ENCODE data around the gene PDE10A. TPM values are rescaled to one million over a fixed set of nuclear protein-coding genes. Genes with fewer than 3 reads are reported as not detected.
"Not testable (repeated sequence)": the region's sequence is repeated elsewhere in the genome, so short reads cannot be mapped to it uniquely, and the experiment has no call there.

Gene PDE10A
- total RNA-seq, 2 experiments from 2014 or later: not detected

DNA sequence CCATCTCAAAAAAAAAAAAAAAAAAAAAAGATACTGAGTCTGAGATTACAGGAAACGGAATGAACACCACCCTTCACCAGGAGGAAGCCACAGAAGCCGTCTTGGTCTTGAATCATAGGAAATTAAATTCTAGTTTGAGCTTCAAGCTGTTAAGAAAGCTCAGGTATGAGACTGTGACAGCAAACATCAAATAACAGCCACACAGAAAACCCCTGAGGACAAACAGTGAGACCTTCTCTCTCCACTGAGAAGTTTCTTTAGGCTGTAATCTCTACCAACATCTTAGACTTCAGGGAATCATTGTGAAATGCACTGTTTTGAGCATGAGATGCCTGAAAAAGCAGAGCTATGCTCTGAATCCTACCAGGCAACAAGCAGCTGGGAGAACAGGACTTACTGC, 30.8 kb downstream of the PDE10A start:
- peaks cover 35% of the 10 kb centered on the region for H3K27me3 Mint-ChIP-seq
- H3K4me1 Mint-ChIP-seq: no peaks in the 10 kb centered on the region
- no peak for DNase-seq
- no peak overlapping the region for H3K27ac Mint-ChIP-seq
- H3K36me3 Mint-ChIP-seq: no peaks in the 10 kb centered on the region
- H3K4me3 Mint-ChIP-seq: no peak overlapping the region
- H3K9me3 Mint-ChIP-seq: no peaks in the 10 kb centered on the region

- H3K4me3 Mint-ChIP-seq: no peak overlapping the region
- no peaks in the 10 kb centered on the region for H3K9me3 Mint-ChIP-seq
- no peaks in the 10 kb centered on the region for H3K4me1 Mint-ChIP-seq
- H3K27ac Mint-ChIP-seq: no peak overlapping the region
- no peaks in the 10 kb centered on the region for H3K36me3 Mint-ChIP-seq
- DNase-seq: no peak
- peaks cover 43% of the 10 kb centered on the region for H3K27me3 Mint-ChIP-seq
Observed at GRCh38 chr6:165630544-165630953, 32.5 kb downstream of the PDE10A start.

- H3K4me3 Mint-ChIP-seq: no peak overlapping the region
- no peaks in the 10 kb centered on the region for H3K36me3 Mint-ChIP-seq
- H3K9me3 Mint-ChIP-seq: peaks cover 1% of the 10 kb centered on the region
- no peaks in the 10 kb centered on the region for H3K4me1 Mint-ChIP-seq
- peaks cover 31% of the 10 kb centered on the region for H3K27me3 Mint-ChIP-seq
- H3K27ac Mint-ChIP-seq: no peak overlapping the region
- no peak for DNase-seq
Observed at GRCh38 chr6:165628955-165629354, 34.1 kb downstream of the PDE10A start.

DNA sequence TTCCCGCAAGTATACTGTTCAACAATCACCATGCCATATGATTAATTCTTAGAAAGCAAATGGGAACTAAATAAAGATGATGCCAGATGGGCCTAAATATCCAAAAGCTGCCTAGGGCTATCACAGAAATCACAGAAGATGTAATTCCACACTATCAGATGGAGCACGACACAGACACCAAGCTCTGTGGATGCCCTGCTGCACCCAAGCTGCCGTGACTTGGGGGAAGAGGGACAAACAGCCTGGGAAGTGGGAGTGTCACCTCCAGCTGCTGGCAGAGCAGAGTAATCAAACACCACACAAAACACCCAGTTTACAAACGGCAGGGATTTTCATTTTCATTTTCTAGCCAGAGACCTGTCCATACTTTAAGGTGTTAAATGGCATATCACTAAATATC, 35.7 kb downstream of the PDE10A start:
- H3K27me3 Mint-ChIP-seq: peaks cover 18% of the 10 kb centered on the region
- H3K36me3 Mint-ChIP-seq: no peaks in the 10 kb centered on the region
- H3K9me3 Mint-ChIP-seq: peaks cover 1% of the 10 kb centered on the region
- no peak overlapping the region for H3K27ac Mint-ChIP-seq
- no peak for DNase-seq
- no peak overlapping the region for H3K4me3 Mint-ChIP-seq
- H3K4me1 Mint-ChIP-seq: no peaks in the 10 kb centered on the region

GRCh38 chr6:165626711-165627110, 36.3 kb downstream of the PDE10A start:
- no peak for DNase-seq
- Mint-ChIP-seq H3K27ac (no peak overlapping the region), H3K4me1 (no peaks in the 10 kb centered on the region), H3K4me3 (no peak overlapping the region), H3K27me3 (peaks cover 18% of the 10 kb centered on the region), H3K36me3 (no peaks in the 10 kb centered on the region), H3K9me3 (peaks cover 1% of the 10 kb centered on the region)

GRCh38 chr6:165624871-165625639, 38.0 kb downstream of the PDE10A start:
- Mint-ChIP-seq H3K4me3 (no peak overlapping the region), H3K36me3 (no peaks in the 10 kb centered on the region), H3K4me1 (no peaks in the 10 kb centered on the region), H3K27me3 (peaks cover 15% of the 10 kb centered on the region), H3K9me3 (peaks cover 1% of the 10 kb centered on the region), H3K27ac (no peak overlapping the region)
- no peak for DNase-seq

- H3K27ac Mint-ChIP-seq: no peak overlapping the region
- H3K36me3 Mint-ChIP-seq: no peaks in the 10 kb centered on the region
- H3K27me3 Mint-ChIP-seq: peaks cover 9% of the 10 kb centered on the region
- no peaks in the 10 kb centered on the region for H3K4me1 Mint-ChIP-seq
- peaks cover 1% of the 10 kb centered on the region for H3K9me3 Mint-ChIP-seq
- DNase-seq: no peak
- no peak overlapping the region for H3K4me3 Mint-ChIP-seq
Observed at GRCh38 chr6:165621940-165622339, 41.1 kb downstream of the PDE10A start.

GRCh38 chr6:165618891-165619290, 44.1 kb downstream of the PDE10A start:
- DNase-seq, H3K4me3 Mint-ChIP-seq, H3K9me3 Mint-ChIP-seq, H3K36me3 Mint-ChIP-seq, H3K27me3 Mint-ChIP-seq, H3K27ac Mint-ChIP-seq, H3K4me1 Mint-ChIP-seq: not testable (repeated sequence)

DNA sequence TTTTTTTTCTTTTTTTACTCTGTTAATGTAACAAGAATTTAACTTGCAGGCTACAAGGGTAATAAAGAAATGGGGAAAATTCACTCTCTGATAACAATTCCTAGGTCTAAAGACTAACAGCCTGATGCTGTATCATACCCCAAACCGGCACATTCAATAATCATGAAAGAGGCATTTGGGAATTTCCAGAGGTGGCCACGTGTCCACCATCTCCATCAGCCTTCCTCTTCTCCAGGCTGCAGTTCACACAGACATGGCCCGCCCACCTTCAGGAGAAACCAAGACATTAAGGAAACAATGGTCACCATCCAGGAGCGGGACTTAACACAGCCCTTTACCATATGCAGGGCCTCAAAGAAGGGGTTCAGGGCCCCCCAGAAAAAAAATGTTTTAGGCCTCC, 44.8 kb downstream of the PDE10A start:
- Mint-ChIP-seq H3K4me3 (no peak overlapping the region), H3K4me1 (no peaks in the 10 kb centered on the region), H3K9me3 (no peaks in the 10 kb centered on the region), H3K27me3 (no peaks in the 10 kb centered on the region), H3K27ac (no peak overlapping the region), H3K36me3 (no peaks in the 10 kb centered on the region)
- DNase-seq: no peak

- Mint-ChIP-seq H3K36me3 (no peaks in the 10 kb centered on the region), H3K9me3 (no peaks in the 10 kb centered on the region), H3K4me3 (no peak overlapping the region), H3K27me3 (no peaks in the 10 kb centered on the region), H3K4me1 (no peaks in the 10 kb centered on the region), H3K27ac (no peak overlapping the region)
- no peak for DNase-seq
Observed at GRCh38 chr6:165617528-165617927, 45.5 kb downstream of the PDE10A start.

DNA sequence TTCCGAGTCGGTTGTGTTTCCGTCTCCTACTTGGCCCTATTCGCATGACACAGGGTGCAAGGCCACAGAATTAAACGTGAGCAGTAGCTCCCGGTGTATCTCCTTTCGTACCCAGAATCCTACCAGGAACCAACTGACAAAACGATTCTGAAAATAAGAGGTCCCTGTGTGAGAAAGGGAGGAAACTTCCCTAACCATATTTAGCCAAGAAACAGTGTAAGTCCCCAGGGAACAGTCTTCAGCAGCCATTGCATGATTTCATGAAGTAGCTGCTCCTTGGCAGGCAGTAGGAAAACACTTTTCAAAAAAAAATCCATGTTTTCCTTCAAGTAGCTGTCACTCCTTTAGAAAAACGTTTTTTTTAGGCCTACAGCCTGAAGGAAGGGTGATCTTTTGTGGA, 46.9 kb downstream of the PDE10A start:
- H3K9me3 Mint-ChIP-seq: no peaks in the 10 kb centered on the region
- no peaks in the 10 kb centered on the region for H3K27me3 Mint-ChIP-seq
- no peaks in the 10 kb centered on the region for H3K4me1 Mint-ChIP-seq
- no peaks in the 10 kb centered on the region for H3K36me3 Mint-ChIP-seq
- no peak for DNase-seq
- H3K4me3 Mint-ChIP-seq: no peak overlapping the region
- no peak overlapping the region for H3K27ac Mint-ChIP-seq

- no peak overlapping the region for H3K27ac Mint-ChIP-seq
- DNase-seq: no peak
- H3K9me3 Mint-ChIP-seq: peaks cover 1% of the 10 kb centered on the region
- no peak overlapping the region for H3K4me3 Mint-ChIP-seq
- H3K27me3 Mint-ChIP-seq: no peaks in the 10 kb centered on the region
- H3K36me3 Mint-ChIP-seq: no peaks in the 10 kb centered on the region
- H3K4me1 Mint-ChIP-seq: no peaks in the 10 kb centered on the region
Observed at GRCh38 chr6:165615636-165616035, 47.4 kb downstream of the PDE10A start.

GRCh38 chr6:165611294-165611693, 51.7 kb downstream of the PDE10A start:
- Mint-ChIP-seq H3K4me1 (no peaks in the 10 kb centered on the region), H3K9me3 (peaks cover 1% of the 10 kb centered on the region), H3K27ac (no peak overlapping the region), H3K4me3 (no peak overlapping the region), H3K27me3 (no peaks in the 10 kb centered on the region), H3K36me3 (no peaks in the 10 kb centered on the region)
- DNase-seq: no peak

DNA sequence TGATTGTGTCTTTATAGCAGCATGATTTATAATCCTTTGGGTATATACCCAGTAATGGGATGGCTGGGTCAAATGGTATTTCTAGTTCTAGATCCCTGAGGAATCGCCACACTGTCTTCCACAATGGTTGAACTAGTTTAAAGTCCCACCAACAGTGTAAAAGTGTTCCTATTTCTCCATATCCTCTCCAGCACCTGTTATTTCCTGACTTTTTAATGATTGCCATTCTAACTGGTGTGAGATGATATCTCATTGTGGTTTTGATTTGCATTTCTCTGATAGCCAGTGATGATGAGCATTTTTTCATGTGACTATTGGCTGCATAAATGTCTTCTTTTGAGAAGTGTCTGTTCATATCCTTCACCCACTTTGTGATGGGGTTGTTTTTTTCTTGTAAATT, 54.5 kb downstream of the PDE10A start:
- H3K4me1 Mint-ChIP-seq, H3K36me3 Mint-ChIP-seq, H3K27ac Mint-ChIP-seq, H3K9me3 Mint-ChIP-seq, H3K27me3 Mint-ChIP-seq, H3K4me3 Mint-ChIP-seq, DNase-seq: not testable (repeated sequence)

DNA sequence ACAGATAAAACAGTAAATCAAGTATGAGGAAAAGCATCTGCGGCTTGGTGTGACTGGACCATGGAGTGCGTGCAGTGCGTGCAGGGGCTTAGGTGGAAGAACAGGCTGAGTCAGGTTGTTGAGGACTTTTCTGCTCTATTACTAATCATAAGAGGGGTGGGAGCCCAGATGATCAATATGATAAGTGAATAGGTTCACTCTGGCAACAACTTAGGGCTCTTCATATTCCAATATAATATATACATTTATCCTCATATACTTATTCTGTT, 56.4 kb downstream of the PDE10A start:
- peaks cover 2% of the 10 kb centered on the region for H3K9me3 Mint-ChIP-seq
- DNase-seq: no peak
- no peak overlapping the region for H3K27ac Mint-ChIP-seq
- no peak overlapping the region for H3K4me3 Mint-ChIP-seq
- H3K4me1 Mint-ChIP-seq: no peaks in the 10 kb centered on the region
- no peaks in the 10 kb centered on the region for H3K36me3 Mint-ChIP-seq
- H3K27me3 Mint-ChIP-seq: no peaks in the 10 kb centered on the region

DNA sequence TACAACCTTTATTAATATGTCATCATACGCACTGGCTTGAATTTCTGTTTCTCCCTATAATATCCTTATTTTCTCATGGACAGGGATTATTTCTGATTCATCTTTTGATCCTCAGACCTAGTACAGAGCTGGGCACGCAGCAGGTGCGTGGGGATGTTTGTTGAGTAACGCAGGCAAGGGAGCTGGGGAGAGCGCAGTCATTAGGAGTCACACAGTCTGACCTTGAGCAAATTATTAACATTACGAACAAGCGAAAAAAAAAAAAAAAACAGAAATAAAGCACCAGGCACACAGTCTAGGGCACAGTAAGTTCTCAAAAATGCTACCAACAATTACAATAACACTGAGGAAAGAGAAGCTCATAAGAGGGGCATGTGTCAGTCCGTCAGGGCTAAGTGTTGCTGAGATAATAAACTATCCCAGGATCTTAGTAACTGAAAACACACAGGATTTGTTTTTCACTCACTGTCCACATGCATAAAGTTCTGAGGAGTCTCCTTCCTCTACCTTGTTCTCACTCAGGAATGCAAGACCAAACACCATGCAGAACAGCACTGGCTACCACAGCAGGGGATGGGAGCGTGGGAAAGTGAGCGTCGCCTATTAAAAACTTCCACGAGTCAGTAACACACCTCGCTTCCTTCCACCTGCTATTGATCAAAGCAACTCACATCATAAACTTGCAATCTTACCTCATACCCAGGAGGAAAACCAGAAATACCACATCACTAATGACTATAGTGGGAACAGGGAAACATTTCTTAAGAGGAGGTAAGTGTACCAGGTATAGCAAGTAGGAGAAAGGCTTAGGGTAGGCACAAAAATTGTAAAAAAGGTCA, 56.9 kb downstream of the PDE10A start:
- H3K27ac Mint-ChIP-seq: no peak overlapping the region
- peaks cover 2% of the 10 kb centered on the region for H3K9me3 Mint-ChIP-seq
- H3K4me3 Mint-ChIP-seq: no peak overlapping the region
- H3K27me3 Mint-ChIP-seq: no peaks in the 10 kb centered on the region
- H3K4me1 Mint-ChIP-seq: no peaks in the 10 kb centered on the region
- no peak for DNase-seq
- no peaks in the 10 kb centered on the region for H3K36me3 Mint-ChIP-seq

Data from activated naive CD8-positive, alpha-beta T cell treated with anti-CD3 and anti-CD28 coated beads for 36 hours (primary cell).